ENCODE data around the gene GAD2.

GAD2 gene

GRCh38 chr10:26222563-26222962, 6.0 kb downstream of the GAD2 start:
- DNase-seq (ENCODE audit: low read depth), result no peak

DNA sequence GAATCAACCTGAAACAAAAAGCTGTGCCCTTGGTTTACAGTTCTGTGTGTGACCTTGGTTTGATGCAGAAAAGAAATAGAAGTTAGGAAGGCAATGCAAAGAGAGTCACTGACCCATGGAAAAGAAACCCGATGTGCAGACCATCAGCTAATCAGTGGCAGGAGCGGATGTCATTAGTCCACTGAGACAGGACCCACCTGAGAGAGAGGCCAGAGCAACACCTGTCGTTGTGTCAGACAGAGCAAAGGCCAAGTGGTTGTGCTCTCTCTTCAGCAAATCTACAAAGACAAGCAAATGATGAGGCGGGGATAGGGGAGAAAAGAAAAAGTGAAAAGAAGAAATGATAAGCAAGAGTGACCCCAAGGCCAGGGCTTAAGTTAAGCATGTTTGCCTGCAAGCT, 8.7 kb downstream of the GAD2 start:
- no peak for DNase-seq (ENCODE audit: low read depth)

GRCh38 chr10:26227786-26228185, 11.2 kb downstream of the GAD2 start:
- DNase-seq (ENCODE audit: low read depth), result no peak

DNA sequence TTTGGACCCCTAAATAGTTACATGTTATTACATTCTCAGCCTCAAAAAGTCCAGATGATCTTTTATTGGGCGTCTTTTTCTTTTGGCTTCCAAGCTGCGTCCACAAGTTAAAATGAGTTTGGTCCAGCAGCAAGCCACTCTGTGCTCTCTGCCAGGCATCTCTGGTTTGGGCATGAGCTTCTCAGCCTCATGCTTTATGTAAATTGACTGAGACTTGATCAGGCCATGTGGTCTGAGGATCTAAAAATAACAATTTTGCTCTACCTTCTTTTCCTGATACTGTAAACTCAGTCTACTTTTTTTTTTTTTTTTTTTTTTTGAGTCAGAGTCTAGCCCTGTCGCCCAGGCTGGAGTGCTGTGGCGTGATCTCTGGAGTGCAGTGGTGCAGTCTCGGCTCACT, 15.6 kb downstream of the GAD2 start:
- no peak for DNase-seq (ENCODE audit: low read depth)

DNA sequence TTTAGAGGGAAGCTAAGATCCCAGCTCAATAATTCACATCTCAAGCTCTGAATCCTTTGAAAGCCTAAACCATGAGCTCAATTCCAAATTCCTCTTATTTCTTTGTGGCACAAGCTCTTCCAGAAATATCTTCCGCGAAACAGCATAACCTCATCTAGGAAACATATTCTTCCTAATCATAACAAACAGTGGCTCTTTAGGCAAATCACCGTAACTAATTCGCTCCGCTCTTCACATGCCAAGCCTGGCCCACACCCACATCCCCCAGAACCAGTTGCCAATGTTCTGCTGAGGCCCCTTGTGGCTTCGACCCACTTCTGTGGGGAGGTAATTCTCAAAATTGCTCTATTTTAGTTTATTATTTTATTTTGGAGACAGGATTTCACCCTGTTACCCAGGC, 19.2 kb downstream of the GAD2 start:
- no peak for DNase-seq (ENCODE audit: low read depth)

GRCh38 chr10:26238378-26238777, 21.8 kb downstream of the GAD2 start:
- DNase-seq (ENCODE audit: low read depth), result no peak

GRCh38 chr10:26242706-26243350, 26.3 kb downstream of the GAD2 start:
- no peak for DNase-seq (ENCODE audit: low read depth)

DNA sequence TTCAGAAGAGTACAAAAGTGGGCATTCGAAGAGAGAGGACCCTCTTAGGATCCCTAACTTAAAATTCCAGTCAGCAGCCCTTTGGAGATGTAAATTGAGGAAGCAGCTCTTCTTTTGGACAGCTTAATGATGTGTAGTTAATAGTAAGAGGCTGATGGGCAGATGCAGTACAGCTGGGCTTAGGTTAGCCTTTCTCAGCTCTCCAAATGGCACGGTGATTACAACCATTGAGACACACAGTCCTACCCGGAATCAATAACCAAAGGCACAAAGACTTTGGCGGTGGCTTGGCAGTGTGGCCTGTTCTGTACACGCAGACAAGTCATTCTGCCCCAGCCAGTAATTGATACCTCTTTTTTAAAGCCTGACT, 26.8 kb downstream of the GAD2 start:
- DNase-seq (ENCODE audit: low read depth), result no peak

DNA sequence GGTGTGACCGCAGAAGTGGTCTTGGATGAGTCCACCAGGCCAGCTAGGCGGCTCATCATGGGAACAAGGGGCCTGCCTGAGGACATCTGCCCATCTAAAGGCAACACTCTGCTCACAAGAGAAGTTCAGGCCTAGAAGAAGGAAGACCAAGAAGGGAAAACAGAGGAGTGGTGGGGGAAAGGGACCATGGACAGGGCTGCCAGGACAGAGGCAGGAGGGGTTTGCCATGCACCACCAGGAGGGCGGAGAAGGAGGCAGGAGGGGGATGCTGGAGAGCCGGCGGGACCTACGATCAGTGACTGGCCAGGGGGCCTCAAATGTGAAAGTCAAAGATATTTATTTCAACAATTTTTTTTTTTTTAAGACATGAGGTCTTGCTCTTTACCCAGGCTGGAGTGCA, 33.1 kb downstream of the GAD2 start:
- no peak for DNase-seq (ENCODE audit: low read depth)

DNA sequence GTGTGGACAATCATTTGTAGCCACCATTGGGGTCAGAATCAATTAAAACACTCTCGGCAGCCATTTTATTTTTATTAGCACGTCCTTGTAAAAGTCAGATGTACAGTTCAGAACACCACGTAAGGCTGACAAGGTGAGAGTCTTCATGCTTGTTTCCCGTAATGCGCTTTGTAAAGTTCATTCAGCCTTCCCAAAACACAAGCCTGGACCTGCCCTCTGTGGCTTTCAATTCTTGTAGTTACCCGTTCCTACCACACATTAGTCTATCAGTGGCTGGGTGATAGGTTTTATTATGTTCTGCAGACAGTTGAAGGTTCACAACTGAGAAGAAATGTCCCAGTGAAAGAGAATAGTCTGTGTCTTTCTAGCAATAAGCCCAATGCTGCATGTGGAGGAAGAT, 35.4 kb downstream of the GAD2 start:
- DNase-seq (ENCODE audit: low read depth), result no peak

- DNase-seq (ENCODE audit: low read depth), result no peak
Measured at GRCh38 chr10:26254616-26255015, 38.0 kb downstream of the GAD2 start.

DNA sequence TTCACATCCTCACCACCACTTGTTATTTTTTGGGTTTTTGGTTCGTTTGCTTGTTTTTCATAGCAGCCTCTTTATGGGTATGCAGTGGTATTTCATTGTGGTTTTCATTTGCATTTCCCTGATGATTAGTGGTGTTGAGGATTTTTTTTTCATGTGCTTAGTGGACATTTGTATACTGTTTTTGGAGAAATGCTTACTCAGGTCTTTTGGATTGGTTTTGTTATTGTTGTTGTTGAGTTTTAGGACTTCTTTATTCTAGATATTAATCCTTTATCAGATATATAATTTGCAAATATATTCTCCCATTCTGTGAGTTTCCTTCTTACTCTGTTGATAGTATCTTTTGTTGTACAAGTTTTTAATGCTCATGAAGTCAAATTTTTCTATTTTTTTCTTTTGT, 42.8 kb downstream of the GAD2 start:
- no peak for DNase-seq (ENCODE audit: low read depth)

GRCh38 chr10:26269754-26270153, 53.2 kb downstream of the GAD2 start:
- no peak for DNase-seq (ENCODE audit: low read depth)

GRCh38 chr10:26274391-26274790, 57.8 kb downstream of the GAD2 start:
- no peak for DNase-seq (ENCODE audit: low read depth)

DNA sequence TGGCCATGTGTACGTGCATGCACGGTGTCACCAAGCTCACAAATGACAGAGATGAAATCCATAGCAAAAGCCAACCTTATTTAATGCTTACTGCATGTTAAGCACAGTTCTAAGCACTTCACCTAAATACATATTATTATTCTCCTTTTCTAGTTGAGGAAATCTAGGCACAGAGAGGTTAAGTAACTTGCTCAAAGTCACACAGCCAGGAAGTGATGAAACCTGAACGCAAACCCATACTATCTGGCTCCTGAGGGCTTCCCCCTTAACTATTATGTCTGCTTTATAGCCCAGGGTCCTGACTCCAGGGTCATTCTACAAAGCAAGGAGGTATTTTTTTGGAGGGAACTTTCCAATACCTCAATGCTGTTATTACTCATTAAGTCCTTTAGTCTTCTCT, 61.7 kb downstream of the GAD2 start:
- no peak for DNase-seq (ENCODE audit: low read depth)

GRCh38 chr10:26290236-26290635, 73.7 kb downstream of the GAD2 start:
- no peak for DNase-seq (ENCODE audit: low read depth)

DNA sequence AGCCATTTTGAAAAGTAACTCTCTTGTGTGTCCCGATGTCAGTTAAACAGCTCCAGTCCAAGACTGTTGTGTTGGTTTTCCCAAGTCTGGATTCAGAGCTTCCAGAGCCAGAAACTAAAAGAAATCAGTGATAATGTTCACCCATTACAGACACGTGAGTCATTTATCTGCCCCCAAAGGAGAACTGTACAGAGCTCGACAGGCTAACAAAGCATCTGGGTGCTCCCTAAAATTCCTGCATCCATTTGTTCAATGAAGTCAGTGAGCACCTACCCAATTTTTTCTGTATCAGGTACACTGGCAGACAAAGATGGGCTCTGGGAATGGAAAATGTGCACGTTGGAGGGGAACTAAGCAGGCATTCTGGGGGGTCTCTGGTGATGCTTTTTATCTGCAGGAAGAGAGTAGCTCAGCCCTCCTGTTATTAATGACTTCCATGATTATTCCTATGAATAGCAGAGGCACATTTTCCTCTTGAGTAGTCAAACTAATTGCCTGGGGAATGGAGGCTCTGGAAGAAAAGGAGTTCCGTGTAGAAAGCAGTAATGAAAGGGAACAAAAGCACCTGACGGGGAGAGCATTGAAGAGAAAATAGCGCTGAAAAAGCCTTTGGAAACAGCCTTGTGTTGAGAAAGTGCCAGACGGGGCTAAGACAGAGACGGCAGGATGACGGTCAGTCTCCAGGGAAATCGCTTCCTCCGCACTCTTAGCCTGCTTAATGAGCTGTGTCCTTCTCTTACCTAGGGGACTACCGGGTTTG, 75.3 kb downstream of the GAD2 start:
- DNase-seq (ENCODE audit: low read depth), result no peak

GRCh38 chr10:26296360-26296759, 79.8 kb downstream of the GAD2 start:
- DNase-seq (ENCODE audit: low read depth), result no peak

- DNase-seq (ENCODE audit: low read depth), result no peak
Measured at GRCh38 chr10:26300001-26300400, 83.4 kb downstream of the GAD2 start.

- DNase-seq (ENCODE audit: low read depth), result no peak
Measured at GRCh38 chr10:26303366-26303765, 86.8 kb downstream of the GAD2 start.

- DNase-seq (ENCODE audit: low read depth), result no peak
Measured at GRCh38 chr10:26310361-26310760, 93.8 kb downstream of the GAD2 start.

GRCh38 chr10:26311383-26311940, 94.9 kb downstream of the GAD2 start:
- DNase-seq (ENCODE audit: low read depth), result no peak

DNA sequence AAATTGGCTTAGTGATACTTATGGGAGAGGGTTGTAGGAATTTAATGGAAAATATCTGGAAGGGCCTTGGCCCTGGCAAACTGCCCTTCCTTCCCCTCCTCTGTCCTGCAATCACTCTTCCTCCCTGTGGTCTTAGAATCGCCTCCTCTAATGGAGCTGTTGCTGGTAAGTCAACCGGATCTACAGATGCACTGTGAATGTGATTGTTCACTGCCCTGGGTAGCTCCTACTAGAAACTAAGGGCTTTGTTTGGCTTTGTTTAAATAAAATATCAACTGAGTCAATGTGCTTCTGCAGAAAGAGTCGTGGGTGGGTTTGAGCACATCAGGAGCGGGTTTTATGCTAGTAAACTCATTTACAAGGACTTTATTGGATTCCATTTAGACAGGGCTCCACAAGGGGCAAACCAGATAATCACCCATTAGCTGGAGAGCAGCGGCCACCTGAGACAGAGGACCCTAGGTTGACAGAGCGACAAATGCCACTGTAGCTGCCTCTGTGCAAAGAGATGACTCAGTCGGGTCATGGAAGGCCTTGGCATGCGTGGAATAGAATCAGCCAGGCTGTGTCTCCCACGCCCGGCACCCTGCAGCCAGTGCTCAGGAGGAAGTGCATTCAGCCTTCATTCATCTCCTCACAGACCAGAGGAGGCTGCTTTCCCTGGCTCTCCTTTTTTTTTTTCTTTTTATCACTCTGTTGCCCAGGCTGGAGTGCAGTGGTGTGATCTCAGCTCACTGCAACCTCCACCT, 97.9 kb downstream of the GAD2 start:
- no peak for DNase-seq (ENCODE audit: low read depth)
